IMR-90 (cell line): ENCODE data around the gene WDR46. TPM values are rescaled to one million over a fixed set of nuclear protein-coding genes. Genes with fewer than 3 reads are reported as not detected.

ENCODE experiments used
- ATAC-seq: fragments of 200-7000 bp; cut with Tn5 transposase; 2 replicates; pipeline ENCODE4 v1.9.1; 2020; ENCODE audit warnings: low read depth, mild to moderate bottlenecking, moderate library complexity
- BruUV-seq: library from RNA; stranded (reverse); fragments of 400-500 nt; replicated peaks from 2 replicates; lab custom pipeline; 2021; lab: Mats Ljungman, UMichigan
- CTCF ChIA-PET: fragments of 300-600 bp; formaldehyde crosslinking; extraction: SDS; loops from one replicate; lab custom pipeline; 2021; ENCODE audit warnings: antibody characterized with exemption; lab: Yijun Ruan, JAX
- POLR2A ChIA-PET: fragments of 300-600 bp; sonication (Branson Sonifier 250); formaldehyde crosslinking; loops from one replicate; lab custom pipeline; 2022; ENCODE audit warnings: antibody characterized with exemption; ENCODE audit not compliant: unreplicated experiment; lab: Charles Lee
- DNase-seq: peaks from one replicate; pipeline ENCODE4 v3.0.0; 2013
- H2AFZ ChIP-seq: replicated peaks from 2 replicates; pipeline ENCODE3; 2013; ENCODE audit warnings: low read length, mild to moderate bottlenecking; ENCODE audit not compliant: poor library complexity
- H2AK5ac ChIP-seq: 2 replicates; pipeline ENCODE4 v1.6.1; 2013; ENCODE audit warnings: low read depth, low read length, inconsistent platforms
- H2AK9ac ChIP-seq: replicated peaks from 2 replicates; pipeline ENCODE3; 2013; ENCODE audit warnings: mild to moderate bottlenecking, low read depth, low read length, moderate library complexity; ENCODE audit not compliant: poor library complexity
- H2BK120ac ChIP-seq: 2 replicates; pipeline ENCODE4 v1.6.1; 2013; ENCODE audit warnings: low read depth, low read length, inconsistent platforms
- H2BK15ac ChIP-seq: 3 replicates; pipeline ENCODE4 v1.6.1; 2013; ENCODE audit warnings: low read depth, low read length, inconsistent platforms
- H2BK20ac ChIP-seq: 2 replicates; pipeline ENCODE4 v1.6.1; 2013; ENCODE audit warnings: low read depth, mild to moderate bottlenecking, inconsistent platforms, low read length, moderate library complexity
- H2BK5ac ChIP-seq: 2 replicates; pipeline ENCODE4 v1.6.1; 2013; ENCODE audit warnings: mild to moderate bottlenecking, low read depth, low read length, inconsistent platforms; ENCODE audit not compliant: poor library complexity, severe bottlenecking
- H3K14ac ChIP-seq: replicated peaks from 2 replicates; pipeline ENCODE4 v1.6.1; 2013; ENCODE audit warnings: low read depth, low read length, inconsistent platforms
- H3K18ac ChIP-seq: 2 replicates; pipeline ENCODE4 v1.6.1; 2013; ENCODE audit warnings: low read depth, low read length, control low read depth
- H3K23ac ChIP-seq: 2 replicates; pipeline ENCODE4 v1.6.1; 2013; ENCODE audit warnings: low read depth, low read length, inconsistent platforms
- H3K27ac ChIP-seq: 2 replicates; pipeline ENCODE4 v1.5.1; 2013; ENCODE audit warnings: mild to moderate bottlenecking, control low read depth, low read length; ENCODE audit not compliant: insufficient read depth
- H3K27me3 ChIP-seq: 2 replicates; pipeline ENCODE4 v1.6.1; 2013; ENCODE audit warnings: low read length; ENCODE audit not compliant: control insufficient read depth, insufficient read depth
- H3K36me3 ChIP-seq: 2 replicates; pipeline ENCODE4 v1.6.1; 2013; ENCODE audit warnings: low read length, mixed read lengths; ENCODE audit not compliant: control insufficient read depth, insufficient read depth
- H3K4ac ChIP-seq: 2 replicates; pipeline ENCODE4 v1.6.1; 2013; ENCODE audit warnings: low read depth, low read length, inconsistent platforms
- H3K4me1 ChIP-seq: 2 replicates; pipeline ENCODE4 v1.6.1; 2013; ENCODE audit warnings: low read length, mixed read lengths; ENCODE audit not compliant: control insufficient read depth, insufficient read depth
- H3K4me2 ChIP-seq: 2 replicates; pipeline ENCODE4 v1.6.1; 2013; ENCODE audit warnings: low read depth, mild to moderate bottlenecking, control low read depth, low read length, moderate library complexity
- H3K4me3 ChIP-seq: 2 replicates; pipeline ENCODE4 v1.5.1; 2013; ENCODE audit warnings: low read depth, mild to moderate bottlenecking, control low read depth, low read length, moderate library complexity; ENCODE audit not compliant: insufficient read depth
- H3K56ac ChIP-seq: 2 replicates; pipeline ENCODE4 v1.6.1; 2013; ENCODE audit warnings: low read length, inconsistent platforms; ENCODE audit not compliant: insufficient read depth; ENCODE audit errors: extremely low read depth
- H3K79me1 ChIP-seq, 2 experiments: 2 replicates each; pipeline ENCODE4 v1.6.1; 2013; ENCODE audit warnings: low read length in 2 of 2, inconsistent platforms in 1 of 2, low read depth in 1 of 2
- H3K9ac ChIP-seq: 2 replicates; pipeline ENCODE4 v1.6.1; 2013; ENCODE audit warnings: low read depth, low read length, control low read depth
- H3K9me1 ChIP-seq: 2 replicates; pipeline ENCODE4 v1.6.1; 2013; ENCODE audit warnings: low read length, inconsistent platforms; ENCODE audit not compliant: insufficient read depth
- H3K9me3 ChIP-seq: 2 replicates; pipeline ENCODE4 v1.6.1; 2013; ENCODE audit warnings: low read length; ENCODE audit not compliant: control insufficient read depth, insufficient read depth
- H4K20me1 ChIP-seq: 2 replicates; pipeline ENCODE4 v1.6.1; 2013; ENCODE audit warnings: low read length, inconsistent platforms; ENCODE audit not compliant: insufficient read depth
- H4K5ac ChIP-seq: 2 replicates; pipeline ENCODE4 v1.6.1; 2013; ENCODE audit warnings: mild to moderate bottlenecking, low read depth, low read length, control low read depth
- H4K8ac ChIP-seq, 2 experiments: 2 replicates each; pipeline ENCODE4 v1.6.1; 2013; ENCODE audit warnings: low read depth in 2 of 2, low read length in 2 of 2, control low read depth in 1 of 2, inconsistent platforms in 1 of 2
- H4K91ac ChIP-seq: 2 replicates; pipeline ENCODE4 v1.6.1; 2013; ENCODE audit warnings: low read depth, low read length, inconsistent platforms; ENCODE audit not compliant: insufficient read depth
- CHD1 ChIP-seq: IDR thresholded peaks from 2 replicates; pipeline ENCODE4 v1.6.1; 2012; ENCODE audit warnings: low read depth, low read length, improper control_type of control experiment
- USF2 ChIP-seq: fragments of 150-350 bp; IDR thresholded peaks from 2 replicates; pipeline ENCODE4 v1.6.1; 2017; ENCODE audit warnings: mild to moderate bottlenecking, antibody characterized with exemption, low read length, low read depth
- WGBS, 2 experiments: methylation state at CpG; one replicate each; pipeline versions ENCODE4 v1.1.5 to v1.1.7; 2013; ENCODE audit warnings: missing lambda C conversion rate in 2 of 2; ENCODE audit not compliant: insufficient read length in 1 of 2; ENCODE audit errors: extremely low coverage in 2 of 2; 5-methylcytosine and 5-hydroxymethylcytosine counted together
- dilution Hi-C: fragments of 300-500 bp; cut with HindIII; formaldehyde crosslinking; loops from one replicate; pipeline ENCODE4 v1.14.3; 2018; ENCODE audit warnings: low sequenced_read_pairs; ENCODE audit not compliant: unreplicated experiment
- in situ Hi-C: fragments of 300-500 bp; cut with MboI; formaldehyde crosslinking; loops from 3 replicates; pipeline ENCODE4 v1.14.3; 2019; ENCODE audit warnings: low sequenced_read_pairs, inconsistent platforms, mixed read lengths
- intact Hi-C: fragments of 100-400 bp; cut with micrococcal nuclease; formaldehyde crosslinking; loops from 2 replicates; pipeline ENCODE4 v1.10.0; 2022
- polyA plus RNA-seq, 3 experiments: library from polyadenylated mRNA; depleted of rRNA; stranded (reverse); fragments of >200 nt; gene quantifications; 2 replicates each; pipeline ENCODE4 v1.2.3, GENCODE V29; 2012; ENCODE audit warnings: low replicate concordance in 1 of 3
- total RNA-seq: library from RNA; depleted of rRNA; stranded (reverse); fragments of >200 nt; gene quantifications from 2 replicates; pipeline ENCODE4 v1.2.3, GENCODE V29; 2012

Gene WDR46
- total and polyA plus RNA-seq, 2 of the 4 experiments (the other 2 are of a cell fraction): 73.8 to 81.6 TPM

- DNase-seq (no peak), ATAC-seq (peak; percentile 7)
- TF ChIP-seq USF2 (peak; percentile 4; the same call in 1 of the 2 replicates), CHD1 (no peak)
- POLR2A ChIA-PET: no interaction called here
- Histone ChIP-seq H3K4ac (peak overlapping the region; percentile 92), H3K14ac (peak overlapping the region; percentile 88), H2BK20ac (peak overlapping the region; percentile 64), H3K4me1 (peaks cover 12% of the 10 kb centered on the region), H4K91ac (peak overlapping the region; percentile 66), H2AFZ (peak overlapping the region; percentile 94), H4K8ac (peak overlapping the region; percentile 18 to 81; a peak in 3 of 4 replicates), H2AK5ac (peak overlapping the region; percentile 58; the same call in 1 of the 2 replicates), H4K5ac (peak overlapping the region; percentile 47), H3K4me2 (peak overlapping the region; percentile 89), H3K4me3 (peak overlapping the region; percentile 46), H2BK120ac (peak overlapping the region; percentile 83), H2BK5ac (peak overlapping the region; percentile 81), H3K23ac (peak overlapping the region; percentile 95), H3K18ac (peak overlapping the region; percentile 86), H4K20me1 (peaks cover 3% of the 10 kb centered on the region; the same call in 1 of the 2 replicates), H3K56ac (peak overlapping the region; percentile 69), H3K9ac (peak overlapping the region; percentile 68), H2AK9ac (peak overlapping the region; percentile 97), H3K9me1 (peaks cover 11% of the 10 kb centered on the region), H2BK15ac (peak overlapping the region; percentile 33; the same call in 1 of the 3 replicates), H3K79me1 (peaks cover 0 to 24% of the 10 kb centered on the region in 2 experiments; a peak in 2 of 4 replicates), H3K9me3 (no peaks in the 10 kb centered on the region), H3K36me3 (peaks cover 8% of the 10 kb centered on the region; the same call in 1 of the 2 replicates), H3K27me3 (no peaks in the 10 kb centered on the region), H3K27ac (peak overlapping the region; percentile 84)
- in situ Hi-C loops: loop anchor here (5.0 to 10.0 kb wide), 3 partner anchors 86 to 231 kb away; no protein-coding TSS in a partner anchor
- 2% methylated on average over 8 of the region's 18 CpGs; no CpG with 5 or more reads in 1 of the 2 experiments for WGBS, 2 experiments
- intact Hi-C loops: loop anchor here (1.0 to 5.0 kb wide), 7 partner anchors 48 to 361 kb away; partner anchors contain the start of genes RXRB and SLC39A7
- CTCF ChIA-PET: interaction anchor here (0.6 to 1.4 kb wide), 7 partner anchors 13 to 232 kb away, joined by 3 to 6 read pairs (median 3); no protein-coding TSS in a partner anchor
- dilution Hi-C loops: no loop called here
- no TSS peak for BruUV-seq
These were observed 40.5 kb downstream of the WDR46 start for GRCh38 chr6:33248643-33248931.
